ENCODE measurements around the gene CTTNBP2. TPM values are rescaled to one million over a fixed set of nuclear protein-coding genes. Genes with fewer than 3 reads are reported as not detected.
A peak's percentile ranks its signal among the peaks of the same experiment; 100 is the strongest.

Gene CTTNBP2
- total RNA-seq, 1 experiment from 2014 or later: 0.38 TPM

DNA sequence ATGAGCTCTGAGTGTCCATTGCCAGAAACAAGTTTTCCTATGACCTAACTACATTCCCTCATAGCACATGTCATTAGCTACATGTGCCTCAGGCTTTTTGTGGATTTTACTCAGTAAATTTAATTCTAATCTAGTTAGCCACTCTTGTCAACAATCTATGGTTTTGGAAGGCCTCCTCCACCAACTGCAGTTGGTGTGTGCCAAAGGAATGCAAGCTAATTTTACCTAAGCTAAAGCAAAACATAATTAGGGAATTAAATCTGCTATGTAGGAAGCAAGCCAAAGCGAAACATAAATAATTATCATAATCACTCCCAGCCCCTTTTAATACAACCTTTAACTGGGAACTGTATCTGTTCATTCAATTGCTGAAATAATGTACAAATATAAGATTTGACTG, 3.5 kb upstream of the CTTNBP2 start:
- no peak overlapping the region for H3K27ac ChIP-seq
- H3K4me3 ChIP-seq: no peak overlapping the region
- DNase-seq: no peak
- H3K27me3 ChIP-seq: no peaks in the 10 kb centered on the region; the same call in 1 of the 2 replicates
- H3K4me1 ChIP-seq: no peaks in the 10 kb centered on the region
- no peaks in the 10 kb centered on the region for H3K9me3 ChIP-seq (replicated peaks)
- no peaks in the 10 kb centered on the region for H3K36me3 ChIP-seq

DNA sequence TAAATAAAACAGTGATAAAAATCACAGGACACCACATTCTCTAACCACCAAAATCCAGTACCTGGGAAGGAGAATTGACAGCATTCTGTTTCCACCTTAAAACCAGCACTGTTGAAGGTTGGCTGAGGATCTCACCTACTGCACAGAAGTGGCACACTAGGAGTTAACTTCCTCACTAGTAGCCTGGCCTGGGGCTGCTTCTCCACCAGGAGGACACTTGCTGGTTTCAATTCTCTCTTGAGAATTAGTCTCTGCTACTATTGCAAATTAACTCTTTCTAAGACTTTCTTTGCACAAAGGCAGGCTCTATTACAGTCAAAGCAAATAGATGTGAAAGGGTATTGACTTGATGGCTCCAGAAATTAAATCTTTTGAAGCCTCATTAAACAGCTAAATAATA, 2.3 kb upstream of the CTTNBP2 start:
- H3K27me3 ChIP-seq: no peaks in the 10 kb centered on the region; the same call in 1 of the 2 replicates
- H3K4me1 ChIP-seq: no peaks in the 10 kb centered on the region; the same call in 1 of the 2 replicates
- no peaks in the 10 kb centered on the region for H3K36me3 ChIP-seq
- DNase-seq: peak in 1 of 2 experiments; percentile 9
- H3K9me3 ChIP-seq (replicated peaks): no peaks in the 10 kb centered on the region
- H3K27ac ChIP-seq: no peak overlapping the region
- no peak overlapping the region for H3K4me3 ChIP-seq

DNA sequence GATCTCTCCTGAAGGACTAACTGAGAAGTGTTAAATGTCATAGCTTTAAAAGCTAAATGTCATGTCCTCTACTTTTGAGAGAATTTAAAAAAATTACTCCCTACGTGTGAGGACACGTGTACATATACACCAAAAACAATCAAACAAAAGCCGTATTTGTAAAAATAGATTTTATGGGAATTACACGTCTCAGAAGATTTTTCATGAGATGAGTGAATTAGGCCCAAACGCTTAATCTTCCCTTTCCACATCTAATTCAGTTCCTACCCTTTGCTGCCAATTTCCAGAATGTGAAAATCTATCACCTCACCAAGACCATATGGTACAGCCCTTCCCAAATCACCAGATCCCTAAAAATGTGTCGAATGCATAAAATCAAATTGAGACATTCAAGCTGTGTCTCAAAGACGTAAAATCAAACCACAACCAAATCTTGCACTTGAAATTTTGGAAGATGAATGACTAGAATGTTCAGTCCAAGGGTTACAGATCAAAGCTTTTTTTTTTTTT, 1.0 kb upstream of the CTTNBP2 start:
- Histone ChIP-seq H3K27me3 (no peaks in the 10 kb centered on the region; the same call in 1 of the 2 replicates), H3K36me3 (no peaks in the 10 kb centered on the region), H3K4me1 (no peaks in the 10 kb centered on the region; the same call in 1 of the 2 replicates), H3K9me3 (replicated peaks) (no peaks in the 10 kb centered on the region), H3K27ac (no peak overlapping the region), H3K4me3 (no peak overlapping the region)
- DNase-seq: no peak

DNA sequence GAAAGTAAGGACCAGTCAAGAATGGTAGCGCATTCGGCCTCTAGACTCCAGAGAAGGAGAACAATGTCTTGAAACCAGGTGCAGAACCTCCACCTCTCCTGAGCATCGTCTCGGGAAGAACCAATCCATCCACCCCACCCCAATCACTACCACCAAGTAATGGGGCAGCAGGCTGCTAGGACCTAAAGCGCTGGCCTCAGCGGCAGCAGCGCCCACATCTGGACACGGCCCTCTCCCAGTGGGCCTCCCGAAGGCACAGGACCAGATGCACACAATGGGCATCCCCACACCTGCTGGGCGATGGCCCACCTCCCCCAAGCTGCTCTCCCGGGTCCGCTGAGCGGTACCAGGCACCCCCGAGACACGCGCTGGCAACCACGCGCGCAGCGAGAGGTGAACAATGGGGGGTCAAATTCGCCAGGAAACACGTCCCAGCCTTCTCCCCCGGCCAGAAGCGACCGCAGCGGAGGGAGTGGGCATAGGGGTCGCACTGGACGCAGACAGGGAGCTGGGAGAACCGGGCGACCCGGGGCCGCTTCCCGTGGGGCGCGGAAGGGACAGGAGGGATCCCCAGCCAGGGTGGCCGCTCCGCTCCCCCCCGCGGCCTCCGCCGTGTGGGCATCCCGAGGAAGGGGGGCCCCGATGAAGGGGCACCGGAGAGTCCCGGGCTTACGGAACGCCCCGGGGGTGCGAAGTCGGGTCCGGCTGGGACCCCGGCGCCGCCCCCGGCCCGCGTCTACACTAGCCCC, 506 bp downstream of the CTTNBP2 start:
- Histone ChIP-seq H3K4me3 (peak overlapping the region; percentile 55), H3K36me3 (no peaks in the 10 kb centered on the region), H3K9me3 (replicated peaks) (no peaks in the 10 kb centered on the region), H3K27ac (no peak overlapping the region), H3K27me3 (no peaks in the 10 kb centered on the region; the same call in 1 of the 2 replicates), H3K4me1 (no peaks in the 10 kb centered on the region; the same call in 1 of the 2 replicates)
- DNase-seq: no peak

DNA sequence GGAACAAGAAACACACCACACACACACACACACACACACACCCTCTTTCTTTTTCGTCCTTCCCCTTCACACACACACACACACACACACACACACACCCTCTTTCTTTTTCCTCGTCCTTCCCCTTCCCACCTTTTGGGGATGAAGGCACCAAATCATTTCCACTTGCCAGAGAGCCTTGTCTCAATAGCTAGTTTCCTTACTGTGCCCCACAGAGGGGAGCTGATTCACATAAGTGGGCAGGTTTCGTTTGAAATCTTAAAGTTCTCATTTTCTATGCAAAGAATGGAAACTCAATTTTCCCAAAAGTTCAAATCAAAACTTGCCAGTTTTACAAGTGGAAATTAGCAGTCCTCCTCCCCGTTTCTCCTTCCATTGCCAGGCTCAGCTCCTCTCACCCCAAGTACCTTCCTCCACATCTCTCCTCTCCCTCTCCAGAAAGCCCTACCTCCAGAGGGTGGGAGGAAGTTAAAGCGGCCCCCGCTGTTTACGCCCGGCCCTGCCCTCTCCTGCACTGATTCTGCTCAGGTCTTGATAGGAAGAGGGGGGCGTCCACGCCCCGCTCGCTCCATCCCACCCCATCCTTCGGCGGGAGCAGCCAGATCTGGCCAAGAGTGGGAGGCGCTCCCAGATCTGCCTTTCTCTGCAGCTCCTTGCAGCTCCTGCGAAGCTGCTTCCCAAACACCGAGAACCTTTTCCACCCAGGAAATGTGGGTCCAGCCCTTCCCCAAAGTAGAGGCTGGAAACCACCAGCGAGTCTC, 1.3 kb downstream of the CTTNBP2 start:
- no peak overlapping the region for H3K4me3 ChIP-seq

DNA sequence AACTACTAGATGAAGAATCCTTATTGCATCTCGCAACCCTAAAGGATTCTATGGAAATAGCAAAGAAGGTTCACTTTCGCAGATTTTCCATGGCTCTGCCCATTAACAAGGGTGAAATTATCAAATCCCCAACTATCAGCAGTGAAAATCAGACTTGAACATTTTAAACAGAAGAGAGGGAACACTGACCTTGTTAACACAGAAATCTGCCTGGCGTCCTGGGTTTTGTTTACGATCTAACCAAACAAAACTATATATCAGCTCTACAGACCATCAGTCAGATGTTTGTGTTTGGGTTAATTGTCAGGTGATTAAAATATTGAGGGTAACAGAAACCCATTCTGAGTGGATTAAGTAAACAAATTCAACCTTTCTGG, 1.9 kb downstream of the CTTNBP2 start:
- H3K4me1 ChIP-seq: no peaks in the 10 kb centered on the region; the same call in 1 of the 2 replicates

More for the DNA sequence above, 1.3 kb downstream of the CTTNBP2 start:
- Histone ChIP-seq H3K9me3 (replicated peaks) (no peaks in the 10 kb centered on the region), H3K36me3 (no peaks in the 10 kb centered on the region), H3K27me3 (no peaks in the 10 kb centered on the region; the same call in 1 of the 2 replicates), H3K27ac (no peak overlapping the region), H3K4me1 (no peaks in the 10 kb centered on the region; the same call in 1 of the 2 replicates)
- no peak for DNase-seq

DNA sequence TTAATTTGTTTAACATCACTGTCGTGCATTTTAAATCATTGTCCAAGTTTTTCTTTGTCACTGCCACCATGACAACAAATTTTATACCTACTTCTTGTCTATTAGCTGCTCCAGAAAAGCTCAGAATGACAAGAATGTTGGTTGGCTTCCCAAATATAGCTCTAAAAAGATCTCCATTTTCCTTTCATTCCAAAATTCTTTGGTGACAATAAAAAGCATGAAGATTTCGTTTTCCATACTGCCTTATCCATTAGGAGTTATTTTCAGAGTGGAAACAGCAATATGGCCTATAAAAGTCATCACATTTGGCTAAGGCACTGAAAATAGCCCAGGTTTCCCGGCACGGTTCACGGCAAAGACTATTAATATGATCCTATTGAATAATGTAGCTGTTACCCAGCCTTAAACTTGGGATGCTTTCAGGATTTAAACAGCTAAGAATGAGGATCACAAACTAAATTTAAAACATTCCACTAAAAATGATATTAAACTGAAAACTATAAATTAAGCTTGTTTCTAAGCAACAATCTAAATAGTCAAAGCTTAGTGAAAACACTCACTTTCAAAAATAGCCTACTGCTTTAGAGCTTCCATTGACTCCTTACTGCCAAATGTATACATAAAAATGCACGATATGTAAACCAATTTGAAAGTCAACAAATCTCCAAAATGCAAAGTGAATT, 2.7 kb downstream of the CTTNBP2 start:
- H3K9me3 ChIP-seq (replicated peaks): no peaks in the 10 kb centered on the region
- no peak for DNase-seq
- no peaks in the 10 kb centered on the region; the same call in 1 of the 2 replicates for H3K27me3 ChIP-seq
- no peak overlapping the region for H3K4me3 ChIP-seq
- H3K4me1 ChIP-seq: no peaks in the 10 kb centered on the region; the same call in 1 of the 2 replicates
- no peak overlapping the region for H3K27ac ChIP-seq
- no peaks in the 10 kb centered on the region for H3K36me3 ChIP-seq

More for the DNA sequence above, 1.9 kb downstream of the CTTNBP2 start:
- H3K27me3 ChIP-seq: no peaks in the 10 kb centered on the region; the same call in 1 of the 2 replicates
- no peak overlapping the region for H3K27ac ChIP-seq
- H3K9me3 ChIP-seq (replicated peaks): no peaks in the 10 kb centered on the region
- no peak overlapping the region for H3K4me3 ChIP-seq
- no peaks in the 10 kb centered on the region for H3K36me3 ChIP-seq
- no peak for DNase-seq

DNA sequence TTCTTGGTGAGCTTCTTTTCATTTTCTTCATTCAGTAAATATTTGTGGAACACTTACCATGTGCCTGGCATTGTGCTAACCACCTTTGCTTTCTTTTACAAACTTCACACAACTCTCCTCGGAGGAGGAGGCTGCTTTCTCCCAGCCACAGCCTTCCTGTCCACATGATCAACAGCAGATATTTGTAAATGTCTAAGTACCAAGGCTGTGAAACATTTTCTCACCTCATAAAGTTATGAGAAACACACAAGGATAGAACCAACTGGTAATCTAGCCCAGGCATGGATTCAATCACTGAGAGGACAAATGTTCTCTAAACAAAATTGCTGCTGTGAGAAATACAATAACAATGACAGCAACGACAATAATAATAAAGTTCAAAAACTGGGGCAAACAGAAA, 3.9 kb downstream of the CTTNBP2 start:
- Histone ChIP-seq H3K4me1 (no peaks in the 10 kb centered on the region; the same call in 1 of the 2 replicates), H3K27ac (no peak overlapping the region), H3K9me3 (replicated peaks) (no peaks in the 10 kb centered on the region), H3K27me3 (no peaks in the 10 kb centered on the region; the same call in 1 of the 2 replicates), H3K36me3 (no peaks in the 10 kb centered on the region), H3K4me3 (no peak overlapping the region)
- DNase-seq: no peak

DNA sequence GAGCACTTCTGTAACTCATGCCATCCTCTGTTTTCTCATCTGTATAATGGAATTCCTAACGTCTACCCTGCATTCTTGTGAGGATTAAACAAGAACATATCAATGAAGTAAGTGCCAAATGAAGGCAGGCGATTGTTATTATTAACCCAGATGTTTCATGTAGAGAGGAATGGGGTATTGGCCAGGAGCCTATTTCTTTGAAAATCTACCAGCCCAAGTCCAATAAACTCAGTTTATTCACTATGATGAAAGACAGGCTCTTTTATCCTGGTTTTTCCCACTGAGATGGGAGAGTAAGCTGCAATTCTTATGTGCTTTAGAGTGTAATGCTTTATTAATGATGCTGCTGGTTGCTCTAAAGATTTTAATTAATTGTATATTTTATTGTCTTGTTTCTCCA, 9.6 kb downstream of the CTTNBP2 start:
- no peaks in the 10 kb centered on the region for H3K36me3 ChIP-seq
- no peak for DNase-seq
- no peaks in the 10 kb centered on the region for H3K9me3 ChIP-seq (replicated peaks)
- no peak overlapping the region for H3K27ac ChIP-seq
- H3K4me1 ChIP-seq: no peaks in the 10 kb centered on the region
- no peaks in the 10 kb centered on the region; the same call in none of the 2 replicates for H3K27me3 ChIP-seq
- H3K4me3 ChIP-seq: no peak overlapping the region

DNA sequence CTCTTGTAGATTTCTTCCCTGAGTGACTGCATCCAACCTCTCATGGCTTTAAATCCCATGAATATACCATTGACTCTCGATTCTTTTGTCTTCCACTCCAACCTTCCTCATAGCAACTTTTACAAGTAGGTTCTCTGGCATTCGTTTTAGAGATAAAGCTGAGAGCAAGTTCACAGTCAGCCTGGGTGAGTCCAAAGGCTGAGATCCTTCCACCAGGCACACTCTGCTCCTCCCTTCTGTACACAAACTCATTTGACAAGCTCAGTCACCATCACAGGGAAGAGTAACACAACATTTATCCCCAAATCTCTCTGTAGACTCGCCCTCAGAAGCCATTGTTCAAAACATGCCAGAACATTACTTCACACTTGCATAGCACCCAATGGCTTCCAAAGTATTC, 10.9 kb downstream of the CTTNBP2 start:
- Histone ChIP-seq H3K4me3 (no peak overlapping the region), H3K27me3 (peaks cover under 1% of the 10 kb centered on the region), H3K36me3 (no peaks in the 10 kb centered on the region), H3K27ac (no peak overlapping the region), H3K9me3 (replicated peaks) (no peaks in the 10 kb centered on the region), H3K4me1 (no peaks in the 10 kb centered on the region)
- DNase-seq: no peak

DNA sequence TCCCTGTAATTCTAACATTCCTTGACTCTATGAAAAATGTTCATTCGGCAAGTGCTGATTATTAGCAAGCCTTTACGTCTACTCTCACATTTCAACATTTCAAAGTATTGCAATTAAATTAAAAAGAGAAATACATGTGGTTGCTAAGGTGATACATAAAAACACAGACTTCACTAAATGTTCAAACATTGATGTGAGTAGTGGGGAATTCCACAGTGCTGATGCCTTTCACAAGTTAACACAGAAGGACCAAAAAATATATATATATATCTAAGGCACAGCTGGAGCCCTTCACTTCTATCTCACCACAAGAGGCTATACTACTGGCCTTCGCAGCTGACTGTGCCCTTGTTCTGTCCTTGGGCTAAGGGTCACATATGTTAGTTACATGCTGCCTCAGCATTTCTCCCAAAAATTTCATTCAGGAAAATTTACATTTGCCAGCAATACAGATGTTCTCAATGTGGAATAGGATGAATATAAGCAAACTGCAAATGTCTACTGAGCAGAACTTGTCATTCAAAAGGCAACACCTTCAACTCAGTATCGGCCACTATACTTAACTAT, 13.9 kb downstream of the CTTNBP2 start:
- Histone ChIP-seq H3K4me1 (no peaks in the 10 kb centered on the region), H3K36me3 (no peaks in the 10 kb centered on the region), H3K4me3 (no peak overlapping the region), H3K9me3 (replicated peaks) (no peaks in the 10 kb centered on the region), H3K27me3 (peaks cover 3% of the 10 kb centered on the region; the same call in 1 of the 2 replicates), H3K27ac (no peak overlapping the region)
- no peak for DNase-seq

DNA sequence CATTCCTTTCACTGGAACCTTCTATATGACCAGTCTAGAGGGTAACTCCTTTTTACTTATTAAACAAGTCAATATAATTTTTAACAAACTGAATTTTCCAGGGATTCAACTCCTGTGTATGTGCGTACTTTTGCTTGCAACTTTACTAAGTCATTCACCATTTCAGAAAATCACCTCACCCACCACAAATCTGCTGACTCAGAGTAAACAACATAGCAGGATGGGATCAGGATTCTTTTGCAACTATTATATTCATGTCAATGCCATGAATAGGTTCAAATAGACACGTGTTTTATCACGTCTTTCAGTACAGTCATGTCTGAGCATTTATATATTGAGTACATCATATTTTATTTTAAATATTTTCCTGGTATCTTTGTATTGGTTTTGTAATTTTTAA, 14.5 kb downstream of the CTTNBP2 start:
- Histone ChIP-seq H3K36me3 (no peaks in the 10 kb centered on the region), H3K4me3 (no peak overlapping the region), H3K27me3 (0 out of 2 replicates have a peak, but pooled peaks cover 3% of the 10 kb centered on the region), H3K4me1 (no peaks in the 10 kb centered on the region), H3K27ac (no peak overlapping the region), H3K9me3 (replicated peaks) (no peaks in the 10 kb centered on the region)
- DNase-seq: no peak

DNA sequence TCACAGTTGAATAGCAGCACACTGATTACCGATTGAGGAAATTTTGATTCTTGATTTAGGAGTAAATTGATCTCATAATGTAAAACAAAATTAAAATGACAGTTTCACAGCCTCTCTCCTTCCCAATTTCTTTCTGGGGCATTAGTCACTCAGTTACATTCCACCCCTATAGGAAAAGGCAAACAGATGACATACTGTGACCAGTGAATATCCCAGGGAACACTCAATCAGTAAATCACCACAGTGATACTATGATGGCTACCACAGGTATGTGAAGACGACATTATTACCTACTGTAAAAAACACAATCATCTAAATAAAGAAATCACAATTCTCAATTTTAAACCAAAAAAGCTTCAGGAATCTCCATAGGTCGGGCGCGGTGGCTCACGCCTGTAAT, 15.5 kb downstream of the CTTNBP2 start:
- no peaks in the 10 kb centered on the region for H3K36me3 ChIP-seq
- H3K4me1 ChIP-seq: no peaks in the 10 kb centered on the region
- DNase-seq: no peak

DNA sequence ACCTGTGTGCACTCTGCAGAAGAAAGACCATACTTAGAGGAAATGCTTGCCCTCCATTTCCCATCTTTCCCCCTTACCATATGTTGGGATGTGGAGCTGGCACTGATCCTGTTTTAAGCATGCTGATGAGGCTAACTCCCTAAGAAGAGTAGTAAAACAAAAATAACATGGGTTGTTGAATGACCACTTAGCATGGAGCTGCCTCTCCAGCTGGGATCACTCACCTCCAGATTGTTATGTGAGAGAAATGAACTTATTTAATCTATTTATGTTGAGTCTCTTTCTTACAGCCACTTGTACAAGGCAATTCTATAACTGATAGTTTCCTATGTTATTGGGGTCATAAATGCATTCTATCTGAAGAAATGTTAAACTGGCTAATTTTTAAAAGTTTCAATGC, 17.0 kb downstream of the CTTNBP2 start:
- H3K9me3 ChIP-seq (replicated peaks): no peaks in the 10 kb centered on the region
- H3K36me3 ChIP-seq: no peaks in the 10 kb centered on the region
- DNase-seq: no peak
- no peaks in the 10 kb centered on the region for H3K4me1 ChIP-seq
- H3K27me3 ChIP-seq: 0 out of 2 replicates have a peak, but pooled peaks cover 3% of the 10 kb centered on the region
- H3K4me3 ChIP-seq: no peak overlapping the region
- H3K27ac ChIP-seq: no peak overlapping the region

More for the DNA sequence above, 15.5 kb downstream of the CTTNBP2 start:
- Histone ChIP-seq H3K4me3 (no peak overlapping the region), H3K27me3 (0 out of 2 replicates have a peak, but pooled peaks cover 3% of the 10 kb centered on the region), H3K9me3 (replicated peaks) (no peaks in the 10 kb centered on the region), H3K27ac (no peak overlapping the region)

All from SJCRH30 (cell line).